NT2/D1 (cell line): ENCODE measurements around the gene HSPG2.
"Not testable (repeated sequence)": the region's sequence is repeated elsewhere in the genome, so short reads cannot be mapped to it uniquely, and the experiment has no call there.

ENCODE experiments used
- SUZ12 ChIP-seq: IDR thresholded peaks from 2 replicates; pipeline ENCODE4 v1.6.1; 2011; ENCODE audit not compliant: insufficient read length, insufficient read depth; ENCODE audit errors: extremely low read depth
- YY1 ChIP-seq: IDR thresholded peaks from 2 replicates; pipeline ENCODE4 v1.6.1; 2011; ENCODE audit not compliant: insufficient read length, insufficient read depth
- ZNF274 ChIP-seq: IDR thresholded peaks from 2 replicates; pipeline ENCODE4 v1.6.1; 2011; ENCODE audit warnings: mild to moderate bottlenecking, low read depth, low read length

DNA sequence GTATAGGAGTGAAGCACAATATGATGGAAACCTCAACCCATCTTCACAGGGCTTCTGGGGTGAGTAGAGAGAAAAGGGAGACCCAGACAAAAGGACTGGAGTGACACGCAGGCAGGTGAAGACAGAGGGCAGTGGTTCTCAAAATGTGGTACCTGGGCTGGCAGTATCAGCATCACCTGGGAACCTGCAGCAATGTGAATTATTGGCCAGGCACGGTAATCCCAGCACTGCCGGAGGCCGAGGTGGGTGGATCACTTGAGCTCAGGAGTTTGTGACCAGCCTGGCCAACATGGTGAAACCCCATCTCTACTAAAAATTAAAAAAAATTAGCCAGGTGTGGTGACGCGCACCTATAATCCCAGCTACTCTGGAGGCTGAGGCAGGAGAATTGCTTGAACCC, 45.0 kb upstream of the HSPG2 start:
- TF ChIP-seq SUZ12, YY1, ZNF274: not testable (repeated sequence)
